HK-2 (cell line): Measurements from ENCODE around the gene PPP3R1.

Experiments used
- DNase-seq: peaks from one replicate; pipeline ENCODE4 v3.0.0-alpha.2; 2018; ENCODE audit not compliant: unreplicated experiment

PPP3R1 gene

GRCh38 chr2:68234405-68234804 is 17.9 kb downstream of the PPP3R1 start:
- DNase-seq, result no peak

- no peak for DNase-seq
Measured at GRCh38 chr2:68231061-68231372, 21.3 kb downstream of the PPP3R1 start.

- DNase-seq, result no peak
Measured at GRCh38 chr2:68230241-68231060, 21.9 kb downstream of the PPP3R1 start.

GRCh38 chr2:68226794-68227193 is 25.5 kb downstream of the PPP3R1 start:
- no peak for DNase-seq

- peak; percentile 19 for DNase-seq
Measured at GRCh38 chr2:68225119-68225632, 27.2 kb downstream of the PPP3R1 start.

GRCh38 chr2:68223419-68223818 is 28.9 kb downstream of the PPP3R1 start:
- no peak for DNase-seq

- DNase-seq, result no peak
Measured at GRCh38 chr2:68222287-68222686, 30.0 kb downstream of the PPP3R1 start.

- no peak for DNase-seq
Measured at GRCh38 chr2:68218343-68218901, 33.9 kb downstream of the PPP3R1 start.

- DNase-seq, result no peak
Measured at GRCh38 chr2:68217729-68218128, 34.6 kb downstream of the PPP3R1 start.

- DNase-seq, result no peak
Measured at GRCh38 chr2:68216454-68217310, 35.6 kb downstream of the PPP3R1 start.

- DNase-seq, result no peak
Measured at GRCh38 chr2:68214381-68214780, 38.0 kb downstream of the PPP3R1 start.

GRCh38 chr2:68206793-68207192 is 45.5 kb downstream of the PPP3R1 start:
- no peak for DNase-seq

- DNase-seq, result no peak
Measured at GRCh38 chr2:68203587-68203986, 48.7 kb downstream of the PPP3R1 start.

- DNase-seq, result no peak
Measured at GRCh38 chr2:68200157-68200787, 52.1 kb downstream of the PPP3R1 start.

GRCh38 chr2:68196120-68196716 is 56.1 kb downstream of the PPP3R1 start:
- DNase-seq, result peak; percentile 9

- no peak for DNase-seq
Measured at GRCh38 chr2:68195096-68195495, 57.2 kb downstream of the PPP3R1 start.

GRCh38 chr2:68193787-68194372 is 58.5 kb downstream of the PPP3R1 start:
- DNase-seq, result no peak

- DNase-seq, result no peak
Measured at GRCh38 chr2:68193144-68193543, 59.2 kb downstream of the PPP3R1 start.

- no peak for DNase-seq
Measured at GRCh38 chr2:68190991-68191731, 61.2 kb downstream of the PPP3R1 start.

- DNase-seq, result no peak
Measured at GRCh38 chr2:68189991-68190784, 62.1 kb downstream of the PPP3R1 start.
